NCI-H526 treated with DMSO at 0.1 percent for 48 hours (cell line): Measurements from ENCODE around the gene ATG4C.

Source experiments
- DNase-seq: peaks from one replicate; lab custom pipeline; 2025; lab: John Stamatoyannopoulos, UW

The ATG4C gene

GRCh38 chr1:62840555-62840954 lies 56.6 kb downstream of the ATG4C start:
- DNase-seq, result no peak

DNA sequence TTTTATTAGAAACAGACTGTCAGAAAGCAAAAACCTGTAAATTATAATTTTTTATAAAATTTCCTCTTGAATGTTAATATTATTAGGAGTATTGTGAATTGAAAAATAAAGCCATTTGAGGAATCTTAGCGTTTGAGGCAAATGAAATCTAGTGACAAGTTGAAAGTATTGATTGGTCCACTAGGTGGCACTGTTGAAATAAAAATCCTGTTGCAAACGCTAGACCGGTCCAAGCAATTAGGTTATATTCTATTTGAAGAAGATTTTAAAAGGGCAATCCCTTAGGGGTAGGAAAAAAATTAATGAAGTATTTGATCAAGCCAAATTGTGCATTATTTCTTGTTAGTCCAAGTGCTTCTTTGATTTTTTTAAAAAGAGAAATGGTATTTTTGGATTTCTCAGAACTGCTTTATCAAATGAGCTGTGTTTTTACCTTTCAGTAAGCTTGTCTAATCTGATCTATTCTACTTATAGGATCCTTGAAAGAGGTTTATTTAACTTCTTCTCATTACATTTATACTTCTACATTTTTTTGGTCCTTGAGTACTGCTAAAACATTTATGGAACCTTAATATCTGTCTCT lies 57.7 kb downstream of the ATG4C start:
- DNase-seq, result peak; percentile 45

- DNase-seq, result no peak
Observed at GRCh38 chr1:62844030-62844429, 60.1 kb downstream of the ATG4C start.

DNA sequence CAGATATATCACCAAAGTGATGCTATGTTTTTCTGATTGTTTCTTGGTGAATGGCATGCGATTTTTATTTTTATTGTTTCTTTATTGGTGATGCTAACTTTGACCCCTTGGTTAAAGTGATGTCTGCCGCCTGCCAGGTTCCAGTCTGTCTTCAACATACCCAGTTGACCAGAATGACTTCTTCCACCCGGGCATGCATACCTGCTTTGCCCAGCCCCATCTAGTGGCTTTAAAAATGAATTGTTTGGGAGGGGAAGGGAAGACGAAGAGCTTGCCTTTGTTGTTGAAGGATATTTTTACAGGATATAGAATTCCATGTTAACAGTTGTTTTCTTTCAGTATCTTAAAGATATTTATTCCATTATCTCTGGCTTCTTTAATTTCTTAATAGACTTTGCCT lies 65.1 kb downstream of the ATG4C start:
- DNase-seq, result no peak

DNA sequence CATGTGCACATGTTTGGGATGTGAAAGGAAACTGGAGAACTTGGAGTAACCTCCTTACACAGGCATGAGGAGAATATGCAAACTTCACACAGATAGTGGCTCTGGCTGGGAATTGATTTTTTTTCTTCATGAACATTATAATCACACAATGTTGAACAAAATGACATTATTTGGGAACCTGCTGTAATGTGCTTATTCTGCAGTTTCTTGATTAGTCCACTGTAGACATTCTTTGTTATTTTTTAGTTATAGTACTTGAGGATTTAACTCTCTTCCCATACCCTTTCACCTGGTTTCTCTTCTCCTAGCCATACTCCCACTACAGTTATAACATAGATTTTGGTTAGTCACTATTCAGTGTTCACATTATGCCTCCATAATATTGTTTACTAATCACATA lies 68.3 kb downstream of the ATG4C start:
- DNase-seq, result no peak

DNA sequence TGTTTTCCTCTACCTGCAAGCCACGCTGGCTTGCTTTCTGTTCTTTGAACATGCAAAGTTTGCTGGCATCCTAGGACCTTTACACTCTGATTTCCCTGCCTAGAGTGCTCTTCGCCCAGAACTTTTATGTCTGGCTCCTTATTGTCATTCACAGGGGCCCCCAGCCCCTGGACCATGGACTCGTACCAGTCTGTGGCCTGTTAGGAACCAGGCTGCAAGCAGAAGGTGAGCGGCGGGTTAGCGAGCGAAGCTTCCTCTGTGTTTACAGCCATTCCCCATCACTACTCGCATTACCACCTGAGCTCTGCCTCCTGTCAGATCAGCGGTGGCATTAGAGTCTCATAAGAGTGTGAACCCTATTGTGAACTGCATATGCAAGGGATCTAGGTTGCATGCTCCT lies 73.0 kb downstream of the ATG4C start:
- DNase-seq, result no peak

- DNase-seq, result no peak
Observed at GRCh38 chr1:62869217-62869754, 85.4 kb downstream of the ATG4C start.

GRCh38 chr1:62870148-62870547 lies 86.2 kb downstream of the ATG4C start:
- DNase-seq, result no peak

- peak; percentile 35 for DNase-seq
Observed at GRCh38 chr1:62875676-62876075, 91.7 kb downstream of the ATG4C start.

DNA sequence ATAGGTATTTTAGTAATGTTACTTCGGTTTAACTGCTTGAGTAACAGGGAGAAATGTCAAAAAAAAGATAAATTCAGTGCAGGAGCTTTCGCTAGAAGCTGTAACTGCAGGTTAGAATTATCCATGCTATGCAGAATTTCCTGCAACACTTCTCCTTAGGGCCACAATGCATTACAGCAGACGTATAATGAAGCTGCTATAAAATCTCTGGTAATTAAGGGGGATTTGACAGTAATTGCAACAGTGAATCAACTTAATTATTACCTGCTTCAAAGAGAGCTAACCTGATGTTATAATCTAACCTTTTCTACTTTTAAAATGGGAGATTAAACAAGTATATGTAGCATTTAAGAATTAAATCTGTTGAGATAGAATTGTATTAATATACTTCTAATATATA lies 92.6 kb downstream of the ATG4C start:
- DNase-seq, result no peak

DNA sequence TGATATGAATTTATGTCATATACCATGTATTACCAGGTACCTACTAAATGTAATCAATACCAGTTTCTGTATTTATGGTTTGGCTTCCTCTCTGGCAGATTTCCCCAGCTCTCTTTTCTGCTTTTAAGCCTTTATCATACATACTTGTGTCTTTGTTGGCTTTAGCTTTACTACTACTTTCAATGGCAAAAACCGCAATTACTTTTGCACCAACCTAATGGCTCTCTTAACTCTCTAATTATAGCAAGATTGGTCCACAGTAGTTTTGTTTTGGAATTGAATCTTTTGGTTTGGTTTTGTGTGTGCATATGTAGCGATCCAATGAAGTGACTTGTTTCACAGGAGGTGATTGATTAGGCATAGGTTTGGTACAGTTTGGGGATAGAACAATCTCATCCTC lies 93.6 kb downstream of the ATG4C start:
- no peak for DNase-seq

GRCh38 chr1:62879962-62880361 lies 96.0 kb downstream of the ATG4C start:
- DNase-seq, result no peak

- no peak for DNase-seq
Observed at GRCh38 chr1:62882201-62883104, 98.5 kb downstream of the ATG4C start.

GRCh38 chr1:62884156-62884740 lies 100.3 kb downstream of the ATG4C start:
- no peak for DNase-seq

GRCh38 chr1:62887799-62888507 lies 104.0 kb downstream of the ATG4C start:
- DNase-seq, result no peak

DNA sequence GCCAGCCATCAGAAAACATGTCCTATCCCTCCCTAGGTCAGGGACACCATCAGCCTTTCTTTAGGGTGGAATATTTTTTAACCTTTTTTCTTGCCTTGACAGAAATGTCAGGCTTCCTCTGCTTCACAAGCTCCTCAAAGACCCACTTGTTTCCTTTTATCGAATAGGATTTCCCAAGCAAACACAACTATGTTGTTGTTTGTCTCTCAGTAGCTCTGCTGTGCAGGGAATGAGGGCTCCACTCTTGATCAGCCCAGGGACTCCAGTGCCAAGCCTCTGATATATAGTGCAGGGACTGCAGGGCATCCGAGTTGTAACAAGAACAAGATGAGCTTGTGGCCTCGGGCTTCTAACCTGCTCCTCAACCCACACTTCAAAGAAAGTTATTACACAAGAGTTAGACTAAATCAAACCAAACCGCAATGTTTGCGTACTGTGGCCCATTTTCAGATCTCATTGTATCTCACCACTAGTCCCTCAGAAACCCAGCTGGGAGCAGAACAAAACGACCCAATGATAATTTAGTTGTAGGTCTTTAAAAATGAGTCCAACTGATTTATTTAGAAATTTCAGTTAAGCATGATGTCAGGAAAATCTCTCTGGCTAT lies 108.1 kb downstream of the ATG4C start:
- DNase-seq, result no peak

- no peak for DNase-seq
Observed at GRCh38 chr1:62897788-62898187, 113.9 kb downstream of the ATG4C start.

GRCh38 chr1:62900566-62900965 lies 116.6 kb downstream of the ATG4C start:
- DNase-seq, result no peak

DNA sequence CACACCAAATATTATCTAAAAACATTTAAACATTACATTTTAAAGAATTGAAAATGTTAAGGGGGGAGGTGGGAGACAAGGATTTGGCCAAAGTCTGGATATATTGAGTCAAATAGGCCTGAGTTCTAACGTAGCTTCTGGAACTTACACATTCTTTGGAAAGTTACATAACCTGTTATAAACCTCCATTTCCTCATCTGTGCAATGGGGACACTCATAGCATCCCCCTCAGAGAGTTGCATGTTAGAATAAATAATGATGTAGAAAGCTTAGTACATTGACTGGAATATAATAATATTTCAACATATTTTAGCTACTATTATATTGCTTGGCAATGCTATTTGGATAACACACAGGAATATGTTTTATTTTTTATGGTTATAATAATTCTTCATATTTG lies 117.7 kb downstream of the ATG4C start:
- no peak for DNase-seq

DNA sequence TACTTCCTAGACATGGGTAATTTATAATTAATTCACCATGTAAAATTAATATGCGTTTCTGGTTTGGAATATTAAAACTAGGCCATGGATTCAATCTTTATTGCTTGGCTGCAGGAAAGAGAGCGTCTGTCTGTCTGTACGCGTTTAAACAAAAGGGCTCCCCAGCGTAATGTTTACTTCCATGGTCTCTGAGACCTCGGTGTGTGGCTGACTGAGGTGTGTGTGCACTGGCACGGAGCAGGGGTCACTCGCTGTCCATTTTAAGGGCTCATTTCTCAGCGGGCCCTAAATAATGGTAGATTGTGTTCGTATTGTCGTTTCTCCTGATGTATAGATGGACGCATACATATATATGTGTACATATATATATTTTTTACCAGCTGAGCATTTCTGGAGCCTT lies 119.6 kb downstream of the ATG4C start:
- no peak for DNase-seq

DNA sequence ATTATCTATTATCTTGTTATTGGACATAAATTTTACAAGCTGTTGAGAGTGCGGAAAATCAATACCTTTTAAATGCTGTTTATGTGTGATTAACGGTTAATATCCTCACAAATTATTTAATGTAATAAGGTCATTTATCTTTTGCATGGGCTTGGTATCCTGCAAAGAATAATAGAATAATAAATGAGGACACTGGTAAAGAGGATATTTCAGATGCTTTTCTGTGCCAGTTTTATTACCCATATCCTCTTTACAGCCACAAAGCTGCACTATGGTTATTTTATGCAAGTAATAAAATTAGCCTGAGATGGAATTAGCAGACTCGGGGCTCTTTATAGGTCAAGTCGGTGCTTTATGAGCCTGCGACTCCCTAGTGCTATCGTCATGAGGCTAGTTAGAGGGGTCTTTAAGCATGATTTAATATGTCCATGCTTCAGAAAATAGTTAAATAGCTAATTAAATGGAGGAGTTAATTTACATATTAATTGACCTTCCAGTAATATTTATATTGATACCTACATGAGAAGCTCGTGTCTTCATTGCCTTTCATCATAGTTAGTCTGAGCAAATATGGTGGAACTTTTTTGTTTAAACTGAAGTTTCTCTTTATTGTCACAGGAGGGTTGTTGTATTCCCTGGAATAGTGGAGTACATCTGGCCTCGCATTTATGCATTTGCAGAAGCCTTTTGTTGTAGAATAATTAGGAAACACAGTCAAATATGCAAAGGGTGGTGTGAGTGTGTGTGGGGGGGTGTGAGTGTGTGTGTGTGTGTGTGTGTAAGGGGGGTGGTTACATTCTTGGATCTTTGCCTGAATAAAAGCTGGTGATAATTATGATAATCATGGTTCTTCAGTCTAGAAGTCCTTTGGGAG lies 120.3 kb downstream of the ATG4C start:
- no peak for DNase-seq
